ENCODE data around the gene PRKAR2B.
"Not testable (repeated sequence)": the region's sequence is repeated elsewhere in the genome, so short reads cannot be mapped to it uniquely, and the experiment has no call there.

Gene PRKAR2B

DNA sequence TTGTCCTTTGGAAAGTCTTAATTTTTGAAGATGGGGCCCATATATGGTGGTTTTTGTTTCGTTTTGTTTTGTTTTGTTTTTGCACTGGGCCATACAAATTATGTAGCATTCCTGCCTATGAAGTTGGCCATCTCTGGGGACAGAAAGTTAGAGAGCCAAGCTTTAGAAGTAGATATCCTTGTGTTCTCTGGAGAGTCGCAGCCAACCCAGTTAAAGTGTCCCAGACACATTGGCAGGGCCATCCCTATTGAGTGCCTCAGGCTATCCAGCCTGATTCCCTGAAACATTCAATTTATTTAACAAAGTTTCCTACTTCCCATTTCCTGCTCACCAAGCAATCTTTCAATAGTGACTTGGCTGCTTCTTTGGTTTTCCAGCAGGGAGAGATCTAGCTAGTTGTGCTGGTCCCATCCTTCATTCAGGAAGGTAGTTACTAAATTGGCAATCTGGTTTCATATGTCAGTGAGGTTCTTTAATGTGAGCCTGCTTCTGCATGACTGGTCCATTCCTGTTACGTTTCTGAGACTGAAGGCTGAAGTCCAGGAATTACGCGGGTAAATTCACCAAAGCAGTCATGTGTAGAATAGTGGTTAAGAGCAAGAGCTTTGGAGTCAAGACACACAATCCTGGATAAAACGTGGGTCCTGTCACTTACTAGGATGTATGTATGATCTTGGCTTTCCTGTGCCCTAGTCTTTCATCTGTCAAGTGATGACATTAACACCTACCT lies 75.0 kb downstream of the PRKAR2B start:
- DNase-seq (ENCODE audit: low read depth in 2 of 2), result no peak

- DNase-seq (ENCODE audit: low read depth in 2 of 2), result no peak
These were observed 78.0 kb downstream of the PRKAR2B start for GRCh38 chr7:107122486-107122911.

GRCh38 chr7:107123392-107123791 lies 78.9 kb downstream of the PRKAR2B start:
- no peak for DNase-seq (ENCODE audit: low read depth in 2 of 2)

GRCh38 chr7:107125475-107125874 lies 81.0 kb downstream of the PRKAR2B start:
- no peak for DNase-seq (ENCODE audit: low read depth in 2 of 2)

GRCh38 chr7:107128217-107128616 lies 83.7 kb downstream of the PRKAR2B start:
- DNase-seq (ENCODE audit: low read depth in 2 of 2), result no peak

GRCh38 chr7:107128748-107129147 lies 84.2 kb downstream of the PRKAR2B start:
- DNase-seq (ENCODE audit: low read depth in 2 of 2), result no peak

GRCh38 chr7:107130487-107131220 lies 86.1 kb downstream of the PRKAR2B start:
- no peak for DNase-seq (ENCODE audit: low read depth in 2 of 2)

- no peak for DNase-seq (ENCODE audit: low read depth in 2 of 2)
These were observed 88.9 kb downstream of the PRKAR2B start for GRCh38 chr7:107133396-107133795.

DNA sequence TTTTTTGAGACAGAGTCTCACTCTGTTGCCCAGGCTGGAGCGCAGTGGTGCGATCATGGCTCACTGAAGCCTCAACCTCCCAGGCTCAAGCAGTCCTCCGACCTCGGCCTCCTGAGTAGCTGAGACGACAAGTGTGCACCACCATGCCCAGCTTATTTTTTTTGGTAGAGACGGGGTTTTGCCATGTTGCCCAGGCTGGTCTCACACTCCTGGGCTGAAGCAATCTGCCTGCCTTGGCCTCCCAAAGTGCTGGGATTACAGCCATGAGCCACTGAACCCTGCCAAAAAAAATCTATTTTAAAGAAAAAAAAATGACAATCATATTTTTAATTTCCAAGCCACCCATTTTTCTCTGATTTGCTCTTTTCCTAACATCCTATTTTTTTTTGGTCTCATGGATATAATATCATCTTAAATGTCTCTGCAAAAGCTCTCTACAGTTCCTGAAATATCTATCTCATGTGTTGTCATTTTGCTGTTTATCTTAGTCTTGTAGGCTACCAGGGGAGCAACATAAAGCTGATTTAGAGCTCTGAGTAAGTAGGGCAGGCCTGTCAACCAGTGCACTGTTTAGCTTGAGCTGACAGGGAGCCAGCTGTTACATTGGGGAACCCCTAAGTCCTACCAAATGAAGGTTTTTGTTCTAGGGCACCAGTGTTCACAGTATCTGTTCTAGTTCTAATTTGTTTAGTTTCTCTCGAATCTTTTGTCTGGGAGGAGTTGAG lies 94.4 kb downstream of the PRKAR2B start:
- no peak for DNase-seq (ENCODE audit: low read depth in 2 of 2)

GRCh38 chr7:107143875-107144274 lies 99.4 kb downstream of the PRKAR2B start:
- not testable (repeated sequence) for DNase-seq (ENCODE audit: low read depth in 2 of 2)

GRCh38 chr7:107145067-107145838 lies 100.7 kb downstream of the PRKAR2B start:
- no peak for DNase-seq (ENCODE audit: low read depth in 2 of 2)

- peak in 1 of 2 donors; percentile 3 for DNase-seq (ENCODE audit: low read depth in 2 of 2)
These were observed 103.2 kb downstream of the PRKAR2B start for GRCh38 chr7:107147464-107148393.

DNA sequence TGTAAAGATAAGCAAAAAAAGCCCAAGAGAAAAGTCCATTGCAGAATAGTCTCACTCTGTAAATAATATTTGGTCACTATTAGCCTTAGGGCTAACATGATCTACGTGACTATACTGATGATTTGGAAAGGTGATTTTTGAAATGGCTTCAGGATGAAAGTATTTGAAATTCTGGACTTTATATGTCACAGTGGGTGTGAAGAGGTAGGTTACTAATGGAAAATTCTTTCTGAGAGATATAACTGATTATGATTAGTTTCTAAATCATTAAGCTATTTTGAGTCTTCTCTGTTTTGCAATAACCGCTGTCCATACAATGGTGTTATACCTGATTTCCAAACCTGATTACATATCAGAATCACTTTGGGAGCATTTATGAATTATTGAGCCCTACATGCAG lies 104.2 kb downstream of the PRKAR2B start:
- no peak for DNase-seq (ENCODE audit: low read depth in 2 of 2)

DNA sequence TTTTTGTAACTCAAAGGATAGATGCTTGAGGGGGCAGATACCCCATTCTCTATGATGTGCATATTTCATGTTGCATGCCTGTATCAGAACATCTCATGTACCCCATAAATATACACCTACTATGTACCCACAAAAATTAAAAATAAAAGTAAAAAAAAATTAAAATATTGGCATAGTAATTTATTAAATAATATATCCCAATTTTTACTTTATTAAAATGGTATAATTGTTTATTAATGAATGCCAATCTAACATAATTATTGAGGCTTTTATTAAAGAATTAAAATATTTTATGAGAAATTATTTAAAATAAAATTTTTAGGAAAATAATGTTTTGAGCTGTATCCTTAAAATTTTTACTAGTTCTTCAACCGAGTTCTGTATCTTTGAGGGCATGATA lies 105.4 kb downstream of the PRKAR2B start:
- DNase-seq (ENCODE audit: low read depth in 2 of 2), result no peak

GRCh38 chr7:107150375-107151073 lies 106.0 kb downstream of the PRKAR2B start:
- DNase-seq (ENCODE audit: low read depth in 2 of 2), result peak; percentile 56 to 69

DNA sequence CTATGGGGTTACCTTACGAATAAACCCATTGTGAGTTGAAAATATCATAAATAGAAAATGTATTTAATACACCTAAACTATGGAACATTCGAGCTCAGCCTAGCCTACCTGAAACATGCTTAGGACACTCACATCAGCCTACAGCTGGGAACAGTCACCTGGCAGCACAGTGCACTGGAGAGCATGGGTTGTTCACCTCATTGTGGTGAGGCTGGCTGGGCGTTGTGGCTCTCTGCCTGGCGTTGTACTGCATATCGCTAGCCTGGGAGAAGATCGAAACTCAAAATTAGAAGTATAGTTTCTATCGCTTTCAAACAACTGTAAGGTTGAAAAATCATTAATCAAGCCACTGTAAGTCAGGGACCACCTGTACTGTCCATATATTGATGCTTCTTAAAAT lies 107.0 kb downstream of the PRKAR2B start:
- DNase-seq (ENCODE audit: low read depth in 2 of 2), result no peak

GRCh38 chr7:107152011-107152410 lies 107.5 kb downstream of the PRKAR2B start:
- DNase-seq (ENCODE audit: low read depth in 2 of 2), result no peak

DNA sequence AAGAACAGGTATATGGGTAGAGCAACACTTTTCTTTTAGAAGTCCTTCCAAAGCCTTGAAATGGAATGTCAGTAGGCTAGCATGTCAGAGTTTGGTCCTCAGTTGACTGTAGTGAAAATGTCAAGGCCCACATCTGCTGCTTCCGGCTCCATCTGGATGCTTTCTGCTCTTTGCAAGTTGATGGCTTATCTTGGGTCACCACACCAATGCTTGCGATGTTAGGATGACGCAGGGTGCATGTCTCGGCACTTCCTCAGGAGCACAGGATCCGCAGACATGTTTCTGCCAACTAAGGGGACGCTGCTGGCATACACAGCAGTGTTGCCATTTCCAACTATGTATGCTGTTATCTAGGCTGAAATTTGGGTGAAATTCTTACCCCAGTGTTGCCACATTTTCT lies 110.3 kb downstream of the PRKAR2B start:
- no peak for DNase-seq (ENCODE audit: low read depth in 2 of 2)

GRCh38 chr7:107155726-107156125 lies 111.2 kb downstream of the PRKAR2B start:
- DNase-seq (ENCODE audit: low read depth in 2 of 2), result not testable (repeated sequence)

GRCh38 chr7:107157091-107157490 lies 112.6 kb downstream of the PRKAR2B start:
- DNase-seq (ENCODE audit: low read depth in 2 of 2), result no peak

All from stimulated activated CD4-positive, alpha-beta T cell treated with anti-CD3 and anti-CD28 coated beads, Interleukin-1b, Interleukin-23, amount 100 ng/mL, for 1 hour (primary cell).